Esophagus mucosa (tissue), 1 donor: ENCODE results near the gene ABL2. TPM values are rescaled to one million over a fixed set of nuclear protein-coding genes. Genes with fewer than 3 reads are reported as not detected.
A peak's percentile ranks its signal among the peaks of the same experiment; 100 is the strongest.
"Not testable (repeated sequence)": the region's sequence is repeated elsewhere in the genome, so short reads cannot be mapped to it uniquely, and the experiment has no call there.

Experiments used
- ATAC-seq: fragments of 200-7000 bp; cut with Tn5 transposase; one replicate; pipeline ENCODE4 v1.9.1; 2020
- total RNA-seq: library from RNA; stranded (reverse); gene quantifications from one replicate; pipeline ENCODE4 v1.2.4, GENCODE V29; 2023
- donor health status: DM: yes; HTN: yes; CAD: no.

ABL2 gene
- total RNA-seq, 1 donor from 2014 or later: 6.2 TPM

GRCh38 chr1:179213317-179213716 is 16.2 kb downstream of the ABL2 start:
- not testable (repeated sequence) for ATAC-seq

GRCh38 chr1:179208681-179209477 is 20.6 kb downstream of the ABL2 start:
- ATAC-seq: no peak

- no peak for ATAC-seq
Observed at GRCh38 chr1:179206812-179207211, 22.7 kb downstream of the ABL2 start.

GRCh38 chr1:179205284-179205683 is 24.2 kb downstream of the ABL2 start:
- no peak for ATAC-seq

GRCh38 chr1:179202161-179202560 is 27.3 kb downstream of the ABL2 start:
- no peak for ATAC-seq

GRCh38 chr1:179200586-179200985 is 28.9 kb downstream of the ABL2 start:
- no peak for ATAC-seq

GRCh38 chr1:179197690-179198297 is 31.7 kb downstream of the ABL2 start:
- ATAC-seq: no peak

- not testable (repeated sequence) for ATAC-seq
Observed at GRCh38 chr1:179195857-179196256, 33.6 kb downstream of the ABL2 start.

- ATAC-seq: no peak
Observed at GRCh38 chr1:179195376-179195775, 34.1 kb downstream of the ABL2 start.

- no peak for ATAC-seq
Observed at GRCh38 chr1:179194068-179194537, 35.4 kb downstream of the ABL2 start.

GRCh38 chr1:179190861-179191260 is 38.6 kb downstream of the ABL2 start:
- no peak for ATAC-seq

- no peak for ATAC-seq
Observed at GRCh38 chr1:179187735-179188471, 41.6 kb downstream of the ABL2 start.

GRCh38 chr1:179187043-179187442 is 42.4 kb downstream of the ABL2 start:
- ATAC-seq: no peak

- ATAC-seq: no peak
Observed at GRCh38 chr1:179184403-179184802, 45.1 kb downstream of the ABL2 start.

- ATAC-seq: no peak
Observed at GRCh38 chr1:179183857-179184256, 45.6 kb downstream of the ABL2 start.

GRCh38 chr1:179178950-179179349 is 50.5 kb downstream of the ABL2 start:
- no peak for ATAC-seq

- ATAC-seq: no peak
Observed at GRCh38 chr1:179178183-179178582, 51.3 kb downstream of the ABL2 start.

GRCh38 chr1:179177615-179178014 is 51.9 kb downstream of the ABL2 start:
- no peak for ATAC-seq

GRCh38 chr1:179177182-179177581 is 52.3 kb downstream of the ABL2 start:
- ATAC-seq: no peak

GRCh38 chr1:179175011-179175841 is 54.3 kb downstream of the ABL2 start:
- ATAC-seq: peak; percentile 79

- ATAC-seq: not testable (repeated sequence)
Observed at GRCh38 chr1:179170468-179170770, 59.1 kb downstream of the ABL2 start.

- peak; percentile 25 for ATAC-seq
Observed at GRCh38 chr1:179169616-179170467, 59.6 kb downstream of the ABL2 start.
